ENCODE data around the gene FAM184A. TPM values are rescaled to one million over a fixed set of nuclear protein-coding genes. Genes with fewer than 3 reads are reported as not detected.

FAM184A gene
- total and polyA plus RNA-seq, 9 of the 15 experiments (the other 6 are each of a cell fraction or from before 2014, with no cell fraction given) = 6.4 to 18.7 (median 13.1) TPM

- Histone ChIP-seq H3K79me2 (ENCODE audit: control insufficient read depth, insufficient read depth, low read length) (peaks cover 5% of the 10 kb centered on the region; the same call in 1 of the 3 replicates), H2AFZ (ENCODE audit: low read depth, low read length) (no peak overlapping the region), H3K4me1 (replicated peaks in 1 of 2; ENCODE audit: control insufficient read depth in 2 of 2, insufficient read depth in 2 of 2, low read length in 2 of 2) (peaks cover 0 to 20% of the 10 kb centered on the region in 2 experiments; a peak in 2 of 5 replicates), H3K9me1 (ENCODE audit: control insufficient read depth, insufficient read depth, low read length) (no peaks in the 10 kb centered on the region), H3K36me3 (ENCODE audit: control insufficient read depth, insufficient read depth, low read length) (no peaks in the 10 kb centered on the region), H4K20me1 (replicated peaks; ENCODE audit: control insufficient read depth, insufficient read depth, low read length) (no peaks in the 10 kb centered on the region), H3K4me2 (ENCODE audit: insufficient read depth, low read length) (no peak overlapping the region), H3K4me3 (no peak overlapping the region), H3K9me3 (replicated peaks; ENCODE audit: control insufficient read depth, insufficient read depth, low read depth, low read length) (no peaks in the 10 kb centered on the region), H3K27ac (ENCODE audit: extremely low read depth, low read depth, low read length) (peak overlapping the region; percentile 68), H3K9ac (ENCODE audit: insufficient read depth in 1 of 2, low read depth in 2 of 2, low read length in 2 of 2) (peak overlapping the region in 1 of 2 experiments; percentile 8; a peak in 1 of 4 replicates), H3K27me3 (ENCODE audit: control insufficient read depth in 2 of 2, insufficient read depth in 2 of 2, low read length in 2 of 2) (no peaks in the 10 kb centered on the region)
- FAIRE-seq = no peak
- ATAC-seq = peak; percentile 37; the same call in 1 of the 3 replicates
- ChIA-PET CTCF (ENCODE audit: low intra/inter-chr PET ratio) (no interaction called here), POLR2A (no interaction called here)
- in situ Hi-C loops (cut with MboI) = no loop called here
- intact Hi-C loops (cut with micrococcal nuclease) = no loop called here
- peak in 1 of 4 experiments; percentile 22 for DNase-seq (ENCODE audit: extremely low read depth in 1 of 4, low spot score in 3 of 4)
- BruUV-seq (replicated peaks) = no TSS peak
- TF ChIP-seq LARP7 (IDR thresholded peaks at IDR 0.05) (no peak), MGA (IDR thresholded peaks at IDR 0.05) (no peak), TBP (optimal IDR thresholded peaks at IDR 0.05; ENCODE audit: low read depth, low read length) (no peak), MIER1 (IDR thresholded peaks at IDR 0.05; ENCODE audit: low read depth) (no peak)
Observed at GRCh38 chr6:119037264-119037663, 41.2 kb downstream of the FAM184A start.

Data from K562 (cell line).